Muscle of arm (tissue), 12 donors: ENCODE results near the gene RAD54L2. TPM values are rescaled to one million over a fixed set of nuclear protein-coding genes. Genes with fewer than 3 reads are reported as not detected.
A peak's percentile ranks its signal among the peaks of the same experiment; 100 is the strongest.
"Not testable (repeated sequence)": the region's sequence is repeated elsewhere in the genome, so short reads cannot be mapped to it uniquely, and the experiment has no call there.

Experiments used
- DNase-seq: peaks from one replicate; pipeline ENCODE4 v3.0.0-alpha.2; 2013
- polyA plus RNA-seq, 12 donors: library from polyadenylated mRNA; unstranded; fragments of 120-200 nt; gene quantifications; one replicate each; pipeline ENCODE4 v1.2.1, GENCODE V29; 2013; ENCODE audit not compliant: insufficient read length in 12 of 12

The RAD54L2 gene
- polyA plus RNA-seq, 12 donors, result 8.5 to 13.6 (median 9.1) TPM; not detected in 1

DNA sequence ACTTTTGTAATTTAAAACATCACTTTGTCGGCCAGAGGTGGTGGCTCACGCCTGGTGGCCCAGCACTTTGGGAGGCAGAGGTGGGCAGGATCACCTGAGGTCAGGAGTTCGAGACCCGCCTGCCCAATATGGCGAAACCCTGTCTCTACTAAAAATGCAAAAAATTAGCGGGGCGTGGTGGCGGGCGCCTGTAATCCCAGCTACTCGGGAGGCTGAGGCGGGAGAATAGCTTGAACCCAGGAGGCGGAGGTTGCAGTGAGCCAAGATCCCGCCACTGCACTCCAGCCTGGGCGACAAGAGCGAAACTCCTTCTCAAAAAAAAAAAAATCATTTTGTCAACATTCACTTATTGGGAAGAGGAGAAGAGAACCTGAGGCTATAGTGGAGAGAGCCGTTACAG lies 888 bp upstream of the RAD54L2 start:
- DNase-seq, result not testable (repeated sequence)

DNA sequence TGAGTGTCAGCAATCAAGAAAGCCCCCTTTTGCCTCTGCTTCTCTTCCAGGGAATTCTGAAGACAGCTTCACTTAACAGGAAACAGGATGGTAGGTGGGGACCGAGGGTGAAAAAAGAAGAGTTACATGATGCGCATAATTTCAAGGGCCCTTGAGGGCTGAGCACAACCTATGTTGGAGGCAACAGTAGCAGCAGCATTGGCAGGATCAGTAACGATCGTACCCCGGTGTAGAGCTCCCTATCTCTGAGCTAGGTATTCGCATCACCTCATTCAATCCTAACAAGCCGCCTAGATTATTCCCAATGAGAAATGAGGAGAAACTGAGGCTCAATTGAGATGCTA lies 432 bp upstream of the RAD54L2 start:
- peak; percentile 7 for DNase-seq

DNA sequence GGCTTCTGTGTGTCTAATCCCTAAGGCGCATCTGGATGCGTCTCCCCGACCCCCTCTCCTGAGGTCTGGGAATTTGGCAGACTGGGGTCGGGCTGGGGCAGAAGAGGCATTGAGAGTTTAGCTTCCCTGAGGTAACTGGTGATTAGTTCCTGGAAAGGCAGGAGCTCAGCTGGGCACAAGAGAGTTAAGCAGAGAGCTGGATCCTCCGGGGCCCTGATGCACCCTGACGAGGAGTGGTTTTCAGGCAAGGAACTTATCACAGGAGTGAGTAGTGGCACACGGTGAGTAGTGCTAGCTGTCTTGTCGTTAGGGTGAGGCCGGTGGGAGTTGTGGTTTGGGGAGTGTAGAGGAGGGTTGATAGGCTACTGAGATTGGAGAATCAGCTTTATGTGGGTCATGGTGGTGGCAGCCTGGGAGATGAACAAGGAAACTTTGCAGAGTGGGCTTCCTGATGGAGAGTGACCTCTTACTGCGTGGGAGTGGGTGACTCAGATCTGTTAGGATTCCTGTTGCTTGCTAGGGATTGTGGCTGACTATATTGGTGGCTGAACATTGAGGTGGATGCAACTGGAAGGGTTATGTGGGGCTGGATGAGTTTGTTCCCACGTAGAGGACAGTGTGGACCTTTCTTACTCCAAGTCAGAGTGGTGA lies 897 bp downstream of the RAD54L2 start:
- peak; percentile 10 for DNase-seq

DNA sequence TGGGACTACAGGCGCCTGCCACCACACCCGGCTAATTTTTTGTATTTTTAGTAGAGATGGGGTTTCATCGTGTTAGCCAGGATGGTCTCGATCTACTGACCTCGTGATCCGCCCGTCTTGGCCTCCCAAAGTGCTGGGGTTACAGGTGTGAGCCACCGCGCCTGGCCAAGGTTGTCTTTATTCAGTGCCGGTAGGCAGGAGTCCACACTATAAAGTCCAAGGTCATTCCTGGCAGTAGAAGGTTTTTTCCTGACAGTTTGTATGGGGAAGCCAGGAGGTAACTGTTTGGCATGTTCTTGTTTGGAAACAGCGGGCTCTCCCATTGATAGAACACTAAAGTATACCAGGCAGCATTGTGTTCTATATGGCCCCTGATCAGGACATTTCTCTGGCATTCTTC lies 4.1 kb downstream of the RAD54L2 start:
- DNase-seq, result not testable (repeated sequence)

DNA sequence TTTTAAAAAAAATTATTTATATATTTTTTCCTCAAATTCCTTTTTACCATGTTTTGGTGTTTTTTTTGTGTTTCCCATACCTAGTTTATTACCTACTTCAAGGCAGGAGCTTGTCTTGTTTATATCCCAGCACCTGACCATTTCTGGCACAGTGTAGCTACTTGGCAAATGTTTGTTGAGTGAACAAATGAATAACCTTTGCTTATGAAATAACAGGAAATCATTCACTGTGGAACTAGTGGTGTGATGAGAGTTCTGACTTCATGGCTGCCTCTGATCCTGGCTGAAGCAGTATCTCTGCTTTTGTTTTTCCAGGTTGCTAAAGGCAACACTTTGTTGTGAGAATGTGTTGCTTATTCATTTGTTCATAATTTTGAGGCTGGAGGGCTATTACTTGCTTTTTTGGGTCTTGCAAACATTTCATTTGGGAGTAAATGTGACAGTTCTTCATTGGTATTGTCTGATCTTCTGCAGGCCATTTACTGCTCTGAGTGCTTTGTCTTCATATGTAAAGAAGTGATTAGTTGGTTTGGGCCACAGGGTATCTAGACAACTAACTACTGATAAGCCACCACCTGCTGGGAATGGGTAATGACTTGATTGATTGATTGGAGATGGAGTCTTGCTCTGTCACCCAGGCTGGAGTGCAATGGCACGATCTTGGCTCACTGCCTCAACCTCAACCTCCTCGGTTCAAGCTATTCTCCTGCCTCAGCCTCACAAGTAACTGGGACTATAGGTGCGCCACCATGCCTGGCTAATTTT lies 5.7 kb downstream of the RAD54L2 start:
- DNase-seq, result no peak

DNA sequence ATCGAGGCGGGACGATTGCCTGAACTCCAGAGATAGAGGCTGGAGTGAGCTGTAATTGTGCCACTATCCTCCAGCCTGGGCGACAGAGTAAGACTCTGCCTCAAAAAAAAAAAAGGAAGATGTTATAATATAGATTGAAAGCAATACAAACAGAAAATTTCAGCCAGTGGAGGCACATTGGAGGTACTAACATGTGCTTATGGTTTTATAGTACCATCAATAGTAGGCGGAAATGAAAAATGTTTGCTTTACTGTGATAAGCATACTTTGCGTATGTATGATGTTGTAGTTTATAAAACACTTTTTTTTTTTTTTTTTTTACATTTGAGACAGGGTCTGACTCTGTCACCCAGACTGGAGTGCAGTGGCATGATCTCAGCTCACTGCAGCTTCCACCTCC lies 8.8 kb downstream of the RAD54L2 start:
- no peak for DNase-seq

DNA sequence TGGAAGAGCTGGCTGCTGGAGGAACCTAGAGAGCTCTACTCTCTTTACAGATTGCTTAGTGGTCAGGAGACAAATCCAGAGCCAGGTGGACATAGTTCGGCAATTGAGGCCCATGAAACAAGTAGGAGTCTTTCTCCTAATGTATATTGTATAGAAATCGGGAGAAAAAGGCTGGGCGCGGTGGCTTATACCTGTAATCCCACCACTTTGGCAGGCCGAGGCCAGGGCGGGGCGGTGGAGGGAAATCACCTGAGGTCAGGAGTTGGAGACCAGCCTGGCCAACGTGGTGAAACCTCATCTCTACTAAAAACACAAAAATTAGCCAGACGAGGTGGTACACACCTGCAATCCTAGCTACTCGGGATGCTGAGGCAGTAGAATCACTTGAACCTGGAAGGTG lies 10.8 kb downstream of the RAD54L2 start:
- DNase-seq, result no peak

DNA sequence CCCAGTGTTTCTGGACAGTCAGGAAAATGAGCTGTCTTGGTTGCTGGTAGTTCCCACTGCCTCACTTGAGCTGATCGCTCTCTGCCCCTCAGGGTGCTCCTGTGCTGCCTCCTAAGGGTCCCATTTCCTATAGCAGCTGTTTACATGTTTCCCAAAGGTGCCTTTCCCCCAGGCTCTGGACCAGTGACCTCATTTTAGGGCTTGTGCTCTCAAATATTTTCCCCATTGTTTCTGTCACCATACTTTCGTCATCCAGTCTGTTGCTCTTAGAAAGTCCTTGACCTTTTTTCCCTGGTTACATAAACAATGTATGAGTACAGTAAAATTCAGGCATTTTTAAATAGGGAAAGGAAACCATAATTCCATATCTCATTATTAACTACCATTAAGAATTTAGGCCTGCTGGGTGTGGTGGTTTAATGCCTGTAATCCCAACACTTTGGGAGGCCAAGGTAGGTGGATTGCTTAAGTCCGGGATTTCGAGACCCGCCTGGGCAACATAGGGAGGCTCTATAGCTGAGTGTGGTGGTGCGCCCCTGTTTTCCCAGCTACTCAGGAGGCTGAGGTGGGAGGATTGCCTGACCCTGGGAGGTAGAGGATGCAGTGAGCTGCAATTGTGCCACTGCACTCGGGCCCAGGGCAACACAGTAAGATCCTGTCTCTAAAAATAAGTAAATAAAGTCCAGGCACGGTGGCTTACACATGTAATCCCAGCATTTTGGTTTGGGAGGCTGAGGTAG lies 11.7 kb downstream of the RAD54L2 start:
- DNase-seq, result no peak

DNA sequence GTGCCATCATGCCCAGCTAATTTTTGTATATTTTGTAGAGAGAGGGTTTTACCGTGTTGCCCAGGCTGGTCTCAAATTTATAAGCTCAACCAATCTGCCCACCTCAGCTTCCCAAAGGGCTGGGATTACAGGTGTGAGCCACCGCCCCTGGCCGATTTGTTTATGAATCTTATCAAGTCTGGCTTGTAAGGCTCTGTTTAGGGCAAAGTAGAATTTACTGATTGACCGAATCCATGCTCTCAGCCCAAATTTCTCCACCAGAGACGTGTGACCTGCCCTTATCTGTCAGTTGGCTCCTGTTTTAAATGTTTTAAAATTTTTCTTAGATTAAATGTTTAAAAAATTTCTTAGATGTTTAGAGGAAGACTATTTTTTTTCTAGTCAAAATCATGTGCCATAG lies 19.5 kb downstream of the RAD54L2 start:
- no peak for DNase-seq

DNA sequence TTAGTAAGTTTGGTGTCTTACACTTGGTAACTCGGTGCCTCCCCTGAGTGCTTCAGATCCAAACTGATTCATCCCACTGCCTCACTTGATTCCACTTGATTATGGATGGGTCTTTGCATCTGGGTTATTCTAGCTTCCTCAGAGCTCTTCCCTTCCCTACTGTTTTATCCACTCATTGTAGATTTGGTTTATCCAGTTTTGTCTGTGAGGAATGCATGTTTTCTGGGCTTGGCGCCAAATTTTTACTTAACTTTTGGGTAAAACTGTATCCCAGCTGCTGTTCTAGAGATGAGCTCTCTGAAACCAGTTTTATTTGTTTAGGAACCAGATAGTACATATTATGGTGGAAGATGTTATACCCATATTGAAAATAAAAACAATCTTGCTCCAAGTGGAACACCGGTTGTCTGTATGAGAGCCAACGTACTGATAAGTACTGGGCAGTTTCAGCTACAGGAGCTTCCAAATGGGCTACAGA lies 20.9 kb downstream of the RAD54L2 start:
- peak; percentile 80 for DNase-seq

DNA sequence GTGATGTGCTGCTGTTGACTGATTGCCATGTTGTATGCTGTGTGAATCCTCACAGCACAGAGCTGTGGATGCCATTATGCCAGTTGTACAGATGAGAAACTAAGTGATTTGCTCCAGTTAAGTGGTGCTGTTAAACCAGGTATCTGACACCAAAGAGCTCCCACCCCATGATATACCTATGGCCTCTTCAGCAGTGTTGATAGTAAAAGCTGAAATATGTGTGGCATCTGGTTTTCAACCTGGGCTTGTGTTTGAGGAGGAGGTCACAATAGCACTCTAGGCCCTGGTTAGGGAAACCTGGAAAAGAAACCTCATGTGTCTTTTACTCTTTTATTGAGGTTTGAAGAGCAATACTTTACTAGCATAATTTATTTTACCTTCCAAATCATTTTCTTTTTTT lies 21.4 kb downstream of the RAD54L2 start:
- no peak for DNase-seq

DNA sequence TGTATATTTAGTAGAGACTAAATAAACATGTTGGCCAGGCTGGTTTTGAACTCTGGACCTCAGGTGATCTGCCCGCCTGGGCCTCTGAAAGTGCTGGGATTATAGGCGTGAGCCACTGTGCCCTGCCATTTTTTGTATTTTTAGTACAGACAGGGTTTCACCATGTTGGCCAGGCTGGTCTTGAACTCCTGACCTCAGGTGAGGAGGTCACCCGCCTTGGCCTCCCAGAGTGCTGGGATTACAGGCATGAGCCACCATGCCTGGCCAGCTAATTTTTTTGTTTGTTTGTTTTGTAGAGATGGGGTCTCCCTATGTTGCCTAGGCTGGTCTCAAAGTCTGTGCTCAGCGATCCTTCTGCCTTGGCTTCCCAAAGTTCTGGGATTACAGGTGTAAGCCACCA lies 23.9 kb downstream of the RAD54L2 start:
- DNase-seq, result not testable (repeated sequence)

DNA sequence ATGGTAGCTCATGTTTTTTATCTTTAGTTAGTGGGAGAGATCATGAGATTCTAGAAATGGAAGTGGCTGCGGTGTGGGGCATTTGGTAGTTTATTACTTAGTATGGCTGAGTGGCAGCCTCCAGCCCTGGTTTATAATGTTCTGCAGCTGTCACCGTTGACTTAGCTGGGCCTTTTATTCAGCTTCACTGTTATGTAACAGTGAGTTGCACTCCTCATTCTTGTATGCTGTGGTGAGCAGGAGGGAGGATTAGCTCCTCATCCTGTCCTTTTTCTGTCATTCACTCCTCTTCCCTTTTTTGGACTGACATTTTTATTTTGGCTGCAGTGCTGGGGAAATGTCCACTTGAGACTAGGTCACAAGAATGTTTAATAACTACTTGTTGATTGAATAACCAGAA lies 29.5 kb downstream of the RAD54L2 start:
- no peak for DNase-seq

DNA sequence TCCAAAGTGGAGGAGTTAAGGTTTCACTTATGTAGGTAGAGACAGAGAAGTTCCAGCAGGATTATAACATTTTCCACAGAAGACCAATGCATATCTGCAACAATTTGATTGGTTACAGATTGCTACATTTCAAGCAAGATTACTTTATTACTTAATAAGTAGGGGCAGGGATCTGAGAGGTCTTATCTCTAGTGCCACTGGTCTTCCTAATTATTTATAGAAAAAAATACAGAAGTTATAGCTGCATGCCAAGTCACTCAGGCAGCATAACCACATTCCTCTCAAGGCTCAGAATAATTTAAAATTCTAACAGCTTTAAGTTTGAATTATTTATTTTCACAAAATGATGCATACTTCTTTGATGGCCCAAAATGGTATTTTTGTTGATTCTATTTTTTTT lies 30.5 kb downstream of the RAD54L2 start:
- no peak for DNase-seq

DNA sequence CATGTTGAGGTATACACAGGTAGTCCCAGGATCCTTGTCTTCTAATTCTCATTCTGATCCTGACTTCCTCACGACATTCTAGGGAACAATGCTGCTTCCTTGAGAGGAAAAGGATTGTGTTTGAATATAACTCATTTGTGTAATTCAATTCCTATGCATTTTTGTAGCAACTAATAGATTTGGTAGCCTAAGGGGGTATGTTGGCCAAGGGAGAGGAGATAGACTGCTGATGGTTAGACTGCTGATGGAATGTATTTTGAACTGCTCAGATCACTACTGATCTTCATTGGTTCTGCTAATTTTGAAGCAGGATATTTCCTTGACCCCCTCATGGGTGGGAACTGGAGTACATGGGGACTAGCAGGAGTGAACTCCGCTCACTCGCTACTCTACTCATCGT lies 39.7 kb downstream of the RAD54L2 start:
- no peak for DNase-seq

DNA sequence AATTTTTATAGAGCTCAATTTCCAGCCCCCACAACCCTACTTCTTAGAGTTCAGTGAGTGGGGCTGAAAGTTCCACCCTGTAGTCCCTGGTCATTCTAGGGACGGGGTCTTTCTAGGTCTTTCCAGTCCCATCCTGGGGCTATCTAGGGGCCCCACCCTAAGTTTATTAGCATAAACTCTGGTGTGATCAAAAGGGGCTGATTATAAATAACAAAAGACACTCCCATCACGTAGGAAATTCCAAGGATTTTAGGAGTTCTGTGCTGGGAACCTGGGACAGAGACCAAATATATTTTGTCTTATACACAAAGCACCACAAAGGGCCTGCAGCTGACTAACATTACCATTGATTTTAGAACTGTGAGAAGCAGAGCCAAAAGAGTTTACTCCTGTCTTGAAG lies 41.9 kb downstream of the RAD54L2 start:
- no peak for DNase-seq

DNA sequence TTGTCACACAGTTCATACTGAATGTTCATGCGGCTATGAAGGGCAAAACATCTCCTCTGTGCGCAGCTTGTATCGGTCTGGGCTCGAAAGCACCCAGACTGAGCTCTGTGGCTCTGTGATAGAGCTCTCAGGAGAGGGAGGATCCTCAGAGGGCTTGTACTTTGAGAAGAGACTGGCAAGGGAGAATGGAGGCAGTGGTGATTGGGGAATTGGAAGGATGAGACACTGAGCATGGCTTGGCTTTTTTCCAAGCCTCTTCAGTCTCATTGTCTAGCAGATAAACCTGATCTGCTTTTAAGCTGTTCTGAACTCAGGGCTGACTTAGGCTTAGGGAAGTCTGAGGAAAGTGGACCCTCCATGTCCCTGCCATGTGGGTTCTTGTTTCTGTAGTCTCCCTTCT lies 43.0 kb downstream of the RAD54L2 start:
- DNase-seq, result no peak

DNA sequence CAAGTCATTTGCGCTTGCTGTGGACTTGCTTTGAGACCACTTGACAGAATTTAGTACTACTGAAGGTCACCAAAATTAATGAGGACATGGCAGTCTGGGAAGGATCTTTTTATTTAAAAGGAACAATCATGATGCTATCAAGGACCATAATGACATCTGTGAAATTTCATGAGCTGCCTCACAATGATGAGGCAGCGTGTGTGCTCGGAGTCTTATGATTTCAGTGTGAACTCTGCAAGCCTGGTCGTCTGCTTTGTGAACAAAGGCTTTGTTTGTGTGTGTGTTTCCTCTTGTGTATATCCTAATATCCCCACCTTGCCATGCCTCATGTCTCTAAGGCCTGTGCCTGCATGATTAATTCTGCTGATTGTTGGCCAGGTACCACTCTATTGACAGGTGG lies 46.7 kb downstream of the RAD54L2 start:
- no peak for DNase-seq

DNA sequence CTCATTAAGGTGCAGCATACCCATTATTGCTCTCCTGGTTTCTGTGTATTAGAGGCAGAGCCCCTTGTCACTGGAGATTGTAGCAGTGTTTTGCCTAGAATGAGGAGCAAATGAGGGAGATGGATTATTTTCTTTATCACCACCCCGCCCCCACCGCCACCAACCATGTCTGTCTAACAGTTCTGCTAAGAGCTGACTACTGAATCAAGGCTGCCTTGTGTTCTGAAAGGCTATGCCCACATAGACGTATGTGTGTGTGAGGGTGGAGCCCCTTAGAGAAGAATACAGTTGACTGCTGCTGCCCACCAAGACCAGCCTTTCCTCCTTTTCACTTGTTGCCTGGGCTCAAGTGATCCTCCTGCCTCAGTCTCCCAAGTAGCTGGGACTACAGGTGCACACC lies 47.4 kb downstream of the RAD54L2 start:
- no peak for DNase-seq
